Loucy (cell line): ENCODE measurements around the gene SNRNP70.

Source experiments
- H2AFZ ChIP-seq: fragments of 200-600 bp; sonication (generic); 2 replicates; pipeline ENCODE4 v1.6.0; 2016; ENCODE audit warnings: antibody characterized with exemption, mild to moderate bottlenecking, low read length, moderate library complexity
- H3F3A ChIP-seq: fragments of 200-600 bp; 2 replicates; pipeline ENCODE4 v1.6.0; 2016; ENCODE audit warnings: antibody characterized with exemption, low read depth, mild to moderate bottlenecking
- H3K27me3 ChIP-seq: fragments of 200-600 bp; sonication (generic); 2 replicates; pipeline ENCODE4 v1.6.1; 2014; ENCODE audit warnings: low read length, mild to moderate bottlenecking; ENCODE audit not compliant: insufficient read depth, poor library complexity, severe bottlenecking
- H3K36me3 ChIP-seq: fragments of 200-600 bp; sonication (generic); 2 replicates; pipeline ENCODE4 v1.6.1; 2016; ENCODE audit warnings: low read length; ENCODE audit not compliant: insufficient read depth
- H3K4me1 ChIP-seq: fragments of 200-600 bp; sonication (generic); 2 replicates; pipeline ENCODE4 v1.5.1; 2014; ENCODE audit warnings: low read length, mild to moderate bottlenecking; ENCODE audit not compliant: insufficient read depth, poor library complexity, severe bottlenecking
- H3K4me2 ChIP-seq: fragments of 200-600 bp; sonication (generic); 2 replicates; pipeline ENCODE4 v1.6.0; 2014; ENCODE audit warnings: antibody characterized with exemption, low read length, low read depth, mild to moderate bottlenecking; ENCODE audit not compliant: poor library complexity, severe bottlenecking
- H3K4me3 ChIP-seq: fragments of 200-600 bp; sonication (generic); 2 replicates; pipeline ENCODE4 v1.5.1; 2014; ENCODE audit warnings: low read length, mild to moderate bottlenecking, mixed read lengths; ENCODE audit not compliant: poor library complexity, severe bottlenecking
- H3K79me2 ChIP-seq: fragments of 200-600 bp; sonication (generic); 2 replicates; pipeline ENCODE4 v1.6.1; 2014; ENCODE audit warnings: low read length; ENCODE audit not compliant: insufficient read depth
- H3K9ac ChIP-seq: fragments of 200-600 bp; sonication (generic); 2 replicates; pipeline ENCODE4 v1.6.0; 2014; ENCODE audit warnings: mild to moderate bottlenecking, low read depth, low read length, moderate library complexity; ENCODE audit not compliant: poor library complexity, severe bottlenecking
- H3K9me2 ChIP-seq: fragments of 200-600 bp; sonication (generic); replicated peaks from 2 replicates; pipeline ENCODE4 v1.6.1; 2016; ENCODE audit warnings: low read depth, low read length, mixed read lengths
- H3K9me3 ChIP-seq: fragments of 200-600 bp; sonication (generic); 2 replicates; pipeline ENCODE4 v1.6.1; 2014; ENCODE audit warnings: mild to moderate bottlenecking, antibody characterized with exemption, low read length, low read depth; ENCODE audit not compliant: insufficient read depth
- H4K20me1 ChIP-seq: fragments of 200-600 bp; sonication (generic); 2 replicates; pipeline ENCODE4 v1.6.0; 2014; ENCODE audit warnings: antibody characterized with exemption, low read length, mild to moderate bottlenecking; ENCODE audit not compliant: insufficient read depth, poor library complexity, severe bottlenecking
- EZH2phosphoT487 ChIP-seq: fragments of 200-600 bp; IDR thresholded peaks from 2 replicates; pipeline ENCODE4 v1.6.1; 2018; ENCODE audit warnings: antibody characterized with exemption, mild to moderate bottlenecking, moderate library complexity, borderline replicate concordance
- TF ChIP-seq, protein P1 (sequence below): fragments of 200-600 bp; sonication (generic); conservative IDR thresholded peaks from 2 replicates; pipeline ENCODE4 v1.5.1; 2014; ENCODE audit warnings: mild to moderate bottlenecking, antibody characterized with exemption, low read length

Gene SNRNP70

DNA sequence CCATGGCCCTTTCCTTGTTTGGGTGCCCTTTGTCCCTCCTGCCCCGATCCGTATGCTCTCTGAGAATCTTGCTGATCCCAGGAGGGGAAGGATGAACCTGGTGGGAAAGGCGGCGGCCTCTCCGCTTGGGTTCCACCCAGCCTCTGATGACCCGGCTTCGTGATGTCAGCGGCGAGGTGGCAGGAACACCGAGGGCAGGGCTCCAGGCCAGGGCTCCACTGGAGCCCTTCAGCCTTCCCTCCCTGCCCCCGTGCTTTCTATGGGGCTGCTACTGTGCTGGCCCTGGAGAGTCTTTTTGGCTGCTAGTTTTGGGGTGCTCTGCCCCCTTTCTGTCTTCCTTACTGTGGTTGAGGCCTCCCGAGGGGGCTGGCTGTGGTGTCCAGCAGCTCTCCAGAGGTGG lies 17.1 kb downstream of the SNRNP70 start:
- Histone ChIP-seq H3K27me3 (no peaks in the 10 kb centered on the region), H3K9ac (no peak overlapping the region), H3K9me2 (no peaks in the 10 kb centered on the region), H3K9me3 (no peaks in the 10 kb centered on the region), H3K4me3 (no peak overlapping the region), H3K4me1 (peaks cover 11% of the 10 kb centered on the region), H3K4me2 (no peak overlapping the region), H3K36me3 (peaks cover 92% of the 10 kb centered on the region), H4K20me1 (peaks cover 57% of the 10 kb centered on the region), H3K79me2 (peaks cover 30% of the 10 kb centered on the region; the same call in 1 of the 2 replicates), H2AFZ (no peak overlapping the region), H3F3A (peaks cover 9% of the 10 kb centered on the region; the same call in 1 of the 2 replicates)
- TF ChIP-seq, protein P1, sequence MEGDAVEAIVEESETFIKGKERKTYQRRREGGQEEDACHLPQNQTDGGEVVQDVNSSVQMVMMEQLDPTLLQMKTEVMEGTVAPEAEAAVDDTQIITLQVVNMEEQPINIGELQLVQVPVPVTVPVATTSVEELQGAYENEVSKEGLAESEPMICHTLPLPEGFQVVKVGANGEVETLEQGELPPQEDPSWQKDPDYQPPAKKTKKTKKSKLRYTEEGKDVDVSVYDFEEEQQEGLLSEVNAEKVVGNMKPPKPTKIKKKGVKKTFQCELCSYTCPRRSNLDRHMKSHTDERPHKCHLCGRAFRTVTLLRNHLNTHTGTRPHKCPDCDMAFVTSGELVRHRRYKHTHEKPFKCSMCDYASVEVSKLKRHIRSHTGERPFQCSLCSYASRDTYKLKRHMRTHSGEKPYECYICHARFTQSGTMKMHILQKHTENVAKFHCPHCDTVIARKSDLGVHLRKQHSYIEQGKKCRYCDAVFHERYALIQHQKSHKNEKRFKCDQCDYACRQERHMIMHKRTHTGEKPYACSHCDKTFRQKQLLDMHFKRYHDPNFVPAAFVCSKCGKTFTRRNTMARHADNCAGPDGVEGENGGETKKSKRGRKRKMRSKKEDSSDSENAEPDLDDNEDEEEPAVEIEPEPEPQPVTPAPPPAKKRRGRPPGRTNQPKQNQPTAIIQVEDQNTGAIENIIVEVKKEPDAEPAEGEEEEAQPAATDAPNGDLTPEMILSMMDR, result no peak
- TF ChIP-seq EZH2phosphoT487, result no peak

DNA sequence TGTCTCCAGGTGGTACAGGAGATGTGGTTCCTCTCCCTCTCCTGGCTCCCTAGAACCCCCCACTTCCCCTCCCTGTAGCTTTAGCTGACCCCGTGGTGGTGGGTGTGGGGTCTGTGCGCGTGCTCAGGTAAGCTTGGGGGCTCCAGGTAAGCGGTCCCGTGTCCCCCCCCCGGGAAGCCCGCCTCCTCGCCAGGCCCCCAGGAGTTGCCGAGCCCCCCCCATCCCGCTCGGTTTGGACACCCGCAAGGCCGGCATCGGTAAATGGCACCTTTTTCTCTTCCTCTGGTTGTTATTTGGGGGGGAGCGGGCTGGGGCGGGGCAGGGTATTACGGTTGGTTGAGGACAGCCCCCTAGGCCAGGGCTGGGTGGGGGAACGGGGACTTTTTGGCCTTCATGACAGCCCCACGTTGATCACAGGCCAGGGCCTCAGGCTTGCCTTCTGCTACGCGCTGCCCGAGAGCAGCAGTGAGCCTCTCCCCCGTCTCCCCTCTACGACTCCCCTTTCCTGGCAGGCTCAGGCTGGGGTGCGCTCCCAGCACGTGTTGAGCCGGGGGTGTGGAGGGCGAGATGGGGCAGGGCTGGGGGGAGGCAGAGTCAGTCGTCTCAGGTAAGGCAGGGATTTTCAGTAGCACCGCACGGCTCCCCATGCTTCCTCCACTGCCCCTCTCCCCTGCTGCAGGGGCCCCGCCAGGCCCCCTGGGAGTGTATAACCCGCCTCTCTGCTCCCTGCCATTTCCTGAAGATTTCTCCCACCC lies 18.3 kb downstream of the SNRNP70 start:
- no peak overlapping the region for H3K9ac ChIP-seq
- peaks cover 5% of the 10 kb centered on the region; the same call in 1 of the 2 replicates for H3F3A ChIP-seq
- H3K9me3 ChIP-seq, result no peaks in the 10 kb centered on the region
- H3K4me2 ChIP-seq, result no peak overlapping the region
- no peaks in the 10 kb centered on the region for H3K27me3 ChIP-seq
- H3K4me3 ChIP-seq, result no peak overlapping the region
- H3K4me1 ChIP-seq, result no peaks in the 10 kb centered on the region
- no peak for TF ChIP-seq EZH2phosphoT487
- TF ChIP-seq, protein P1, result no peak
- peaks cover 21% of the 10 kb centered on the region; the same call in 1 of the 2 replicates for H3K79me2 ChIP-seq
- peaks cover 48% of the 10 kb centered on the region for H4K20me1 ChIP-seq
- H3K9me2 ChIP-seq, result no peaks in the 10 kb centered on the region
- peaks cover 94% of the 10 kb centered on the region for H3K36me3 ChIP-seq
- H2AFZ ChIP-seq, result no peak overlapping the region

DNA sequence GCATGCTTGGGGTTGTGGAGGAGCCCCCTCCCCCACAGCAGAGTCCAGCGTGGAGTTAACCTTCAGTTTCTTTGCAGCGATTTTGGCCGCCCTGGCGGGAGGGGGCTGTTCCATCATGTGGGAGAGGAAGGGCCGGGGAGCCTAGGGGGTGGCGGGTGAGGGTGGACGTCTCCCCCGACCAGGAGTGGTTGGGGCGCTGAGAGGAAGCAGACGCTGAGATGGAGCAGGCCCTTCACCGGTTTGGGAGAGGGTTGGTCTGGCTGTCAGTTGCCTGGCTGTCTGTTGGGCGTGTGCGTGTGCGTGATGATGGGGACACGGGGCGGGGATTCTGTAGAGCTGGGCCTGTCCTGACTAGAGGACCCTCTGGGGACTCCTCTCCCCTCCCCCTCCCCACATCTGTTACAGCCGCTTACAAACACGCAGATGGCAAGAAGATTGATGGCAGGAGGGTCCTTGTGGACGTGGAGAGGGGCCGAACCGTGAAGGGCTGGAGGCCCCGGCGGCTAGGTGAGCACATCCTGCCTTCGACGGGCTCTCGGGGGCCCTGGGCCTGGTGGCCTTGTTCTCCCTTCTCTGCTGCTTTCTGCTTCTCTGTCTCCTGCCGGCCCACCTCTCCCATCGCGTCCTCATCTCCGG lies 19.1 kb downstream of the SNRNP70 start:
- H3K4me2 ChIP-seq, result no peak overlapping the region
- H3K79me2 ChIP-seq, result peaks cover 13% of the 10 kb centered on the region; the same call in 1 of the 2 replicates
- H3K36me3 ChIP-seq, result peaks cover 94% of the 10 kb centered on the region; the same call in 1 of the 2 replicates
- peaks cover 5% of the 10 kb centered on the region; the same call in 1 of the 2 replicates for H3F3A ChIP-seq
- no peaks in the 10 kb centered on the region for H3K9me3 ChIP-seq
- no peaks in the 10 kb centered on the region for H3K4me1 ChIP-seq
- peaks cover 40% of the 10 kb centered on the region for H4K20me1 ChIP-seq
- H2AFZ ChIP-seq, result no peak overlapping the region
- TF ChIP-seq, protein P1, result no peak
- no peak for TF ChIP-seq EZH2phosphoT487
- no peaks in the 10 kb centered on the region for H3K27me3 ChIP-seq
- no peak overlapping the region for H3K4me3 ChIP-seq
- no peaks in the 10 kb centered on the region for H3K9me2 ChIP-seq
- no peak overlapping the region for H3K9ac ChIP-seq
